Fibroblast of lung (primary cell): ENCODE results near the gene FHL2. TPM values are rescaled to one million over a fixed set of nuclear protein-coding genes. Genes with fewer than 3 reads are reported as not detected.

ENCODE experiments used
- DNase-seq, 2 donors: peaks; one replicate each; pipeline versions ENCODE4 v3.0.0 to v3.0.0-alpha.2; 2010; ENCODE audit warnings: low read depth in 2 of 2
- H2AFZ ChIP-seq: 2 replicates; pipeline ENCODE4 v1.5.1; 2012; ENCODE audit warnings: low read length, control low read depth, inconsistent platforms
- H3K27ac ChIP-seq: 2 replicates; pipeline ENCODE4 v1.5.1; 2011; ENCODE audit warnings: low read length, control low read depth; ENCODE audit not compliant: insufficient read depth
- H3K27me3 ChIP-seq: 2 replicates; pipeline ENCODE4 v1.5.1; 2011; ENCODE audit warnings: mild to moderate bottlenecking, low read length; ENCODE audit not compliant: control insufficient read depth, insufficient read depth
- H3K36me3 ChIP-seq: 2 replicates; pipeline ENCODE4 v1.5.1; 2011; ENCODE audit warnings: low read length; ENCODE audit not compliant: control insufficient read depth, insufficient read depth
- H3K4me1 ChIP-seq: 2 replicates; pipeline ENCODE4 v1.5.1; 2011; ENCODE audit warnings: low read length; ENCODE audit not compliant: control insufficient read depth, insufficient read depth; ENCODE audit errors: extremely low read depth
- H3K4me2 ChIP-seq: 2 replicates; pipeline ENCODE4 v1.5.1; 2011; ENCODE audit warnings: low read length, control low read depth; ENCODE audit not compliant: insufficient read depth; ENCODE audit errors: extremely low read depth
- H3K4me3 ChIP-seq, 4 experiments: fragments of 200-600 bp in 1 of 4; sonication (generic) in 1 of 4; replicated peaks in 1 of 4; 2 replicates each; pipeline ENCODE4 v1.5.1; 2011 to 2016; ENCODE audit warnings: low read length in 4 of 4, low read depth in 3 of 4, mild to moderate bottlenecking in 3 of 4, control low read depth in 2 of 4, inconsistent platforms in 1 of 4, mixed read lengths in 1 of 4; ENCODE audit not compliant: insufficient read depth in 1 of 4; ENCODE audit errors: control extremely low read depth in 1 of 4
- H3K79me2 ChIP-seq: 2 replicates; pipeline ENCODE4 v1.5.1; 2012; ENCODE audit warnings: mild to moderate bottlenecking, low read length, inconsistent platforms; ENCODE audit not compliant: control insufficient read depth, insufficient read depth
- H3K9ac ChIP-seq: 2 replicates; pipeline ENCODE4 v1.5.1; 2011; ENCODE audit warnings: mild to moderate bottlenecking, low read length, control low read depth; ENCODE audit not compliant: insufficient read depth
- H3K9me3 ChIP-seq: 2 replicates; pipeline ENCODE4 v1.5.1; 2012; ENCODE audit warnings: low read depth, low read length; ENCODE audit not compliant: control insufficient read depth, insufficient read depth
- H4K20me1 ChIP-seq: 2 replicates; pipeline ENCODE4 v1.5.1; 2011; ENCODE audit warnings: low read length; ENCODE audit not compliant: control insufficient read depth, insufficient read depth; ENCODE audit errors: extremely low read depth
- CTCF ChIP-seq, 2 donors: IDR thresholded peaks in 1 of 2; conservative IDR thresholded peaks in 1 of 2; 1 replicate in 1 of 2; 2 replicates in 1 of 2; pipeline ENCODE4 v1.5.1; 2011 to 2012; ENCODE audit warnings: low read length in 2 of 2, control low read depth in 1 of 2, inconsistent platforms in 1 of 2, low read depth in 1 of 2, mild to moderate bottlenecking in 1 of 2
- EZH2 ChIP-seq: IDR thresholded peaks from 2 replicates; pipeline ENCODE4 v1.5.1; 2012; ENCODE audit warnings: low read length, control low read depth, mild to moderate bottlenecking; ENCODE audit errors: missing control alignments
- polyA plus RNA-seq, 2 donors: library from polyadenylated mRNA; depleted of rRNA in 1 of 2; stranded (reverse) in 1 of 2; unstranded in 1 of 2; fragments of >200 nt; gene quantifications; 2 replicates each; pipeline ENCODE4 v1.2.1, GENCODE V29; 2011 to 2012; ENCODE audit warnings: missing spikeins in 1 of 2
- total RNA-seq: library from RNA; depleted of rRNA; stranded (reverse); fragments of >200 nt; gene quantifications from 2 replicates; pipeline ENCODE4 v1.2.1, GENCODE V29; 2014

FHL2 gene
- total and polyA plus RNA-seq, 2 donors (not counting 1 experiment from before 2014, with no cell fraction given), result 144 to 421 TPM

GRCh38 chr2:105405291-105405690, 6.4 kb upstream of the FHL2 start:
- Histone ChIP-seq H4K20me1 (no peaks in the 10 kb centered on the region), H3K27ac (peak overlapping the region; percentile 68), H3K9ac (no peak overlapping the region), H2AFZ (no peak overlapping the region), H3K27me3 (no peaks in the 10 kb centered on the region), H3K4me3 (no peak overlapping the region), H3K79me2 (no peaks in the 10 kb centered on the region), H3K36me3 (no peaks in the 10 kb centered on the region), H3K4me2 (no peak overlapping the region), H3K4me1 (peaks cover 10% of the 10 kb centered on the region), H3K9me3 (no peaks in the 10 kb centered on the region)
- TF ChIP-seq EZH2, result no peak
- TF ChIP-seq CTCF (conservative IDR thresholded peaks at IDR 0.05 in 1 of 2, IDR thresholded peaks at IDR 0.05 in 1 of 2; ENCODE audit: low read depth in 1 of 2, low read length in 2 of 2), result no peak
- peak; percentile 62 to 71 for DNase-seq

- TF ChIP-seq CTCF (conservative IDR thresholded peaks at IDR 0.05 in 1 of 2, IDR thresholded peaks at IDR 0.05 in 1 of 2; ENCODE audit: low read depth in 1 of 2, low read length in 2 of 2) (no peak), EZH2 (no peak)
- Histone ChIP-seq H3K9ac (no peak overlapping the region), H3K79me2 (no peaks in the 10 kb centered on the region), H3K27me3 (no peaks in the 10 kb centered on the region), H3K27ac (peak overlapping the region; percentile 68), H3K36me3 (no peaks in the 10 kb centered on the region), H3K9me3 (no peaks in the 10 kb centered on the region), H3K4me3 (no peak overlapping the region), H3K4me2 (peak overlapping the region; percentile 68), H4K20me1 (no peaks in the 10 kb centered on the region), H3K4me1 (peaks cover 10% of the 10 kb centered on the region), H2AFZ (no peak overlapping the region)
- peak in 1 of 2 donors; percentile 79 for DNase-seq
These were observed 5.9 kb upstream of the FHL2 start for GRCh38 chr2:105404736-105405135.

- Histone ChIP-seq H4K20me1 (no peaks in the 10 kb centered on the region), H3K9me3 (no peaks in the 10 kb centered on the region), H3K4me2 (peak overlapping the region; percentile 68), H3K4me1 (peaks cover 10% of the 10 kb centered on the region), H3K79me2 (no peaks in the 10 kb centered on the region), H3K9ac (peak overlapping the region; percentile 38), H3K27me3 (no peaks in the 10 kb centered on the region), H3K27ac (peak overlapping the region; percentile 68), H3K4me3 (no peak overlapping the region), H2AFZ (no peak overlapping the region), H3K36me3 (no peaks in the 10 kb centered on the region)
- peak; percentile 77 to 99 for DNase-seq
- TF ChIP-seq CTCF (conservative IDR thresholded peaks at IDR 0.05 in 1 of 2, IDR thresholded peaks at IDR 0.05 in 1 of 2; ENCODE audit: low read depth in 1 of 2, low read length in 2 of 2), result peak; percentile 32 to 47
- no peak for TF ChIP-seq EZH2
These were observed 5.2 kb upstream of the FHL2 start for GRCh38 chr2:105403783-105404698.
